ENCODE data around the gene ABI1. TPM values are rescaled to one million over a fixed set of nuclear protein-coding genes. Genes with fewer than 3 reads are reported as not detected.

The ABI1 gene
- total and polyA plus RNA-seq, 8 donors: 11.7 to 71.0 (median 22.7) TPM

- no peak overlapping the region for H3K4me3 ChIP-seq
- DNase-seq: peak in 1 of 2 donors; percentile 33
- intact Hi-C loops (cut with DNase I; ENCODE audit: low total_unique reads): no loop called here
- H3K36me3 ChIP-seq: peaks cover 4 to 77% (median 47%) of the 10 kb centered on the region in 4 donors
- TF ChIP-seq POLR2A (IDR thresholded peaks at IDR 0.05): no peak
- no peak for TF ChIP-seq CTCF (IDR thresholded peaks at IDR 0.05)
- TF ChIP-seq POLR2AphosphoS5 (IDR thresholded peaks at IDR 0.05): no peak
- TF ChIP-seq EP300 (IDR thresholded peaks at IDR 0.05): no peak
- no peaks in the 10 kb centered on the region for H3K27me3 ChIP-seq
- no peak overlapping the region for H3K27ac ChIP-seq
- peaks cover 0 to 14% (median 5%) of the 10 kb centered on the region in 4 donors for H3K4me1 ChIP-seq
- H3K9me3 ChIP-seq: no peaks in the 10 kb centered on the region
- 42 to 70% (median 53%) methylated on average over 1 of the region's 1 CpG for WGBS, 5 donors
Measured at GRCh38 chr10:26737730-26738129, 123.0 kb downstream of the ABI1 start.

- H3K4me3 ChIP-seq: no peak overlapping the region
- no peak for DNase-seq
- H3K36me3 ChIP-seq: peaks cover 4 to 75% (median 41%) of the 10 kb centered on the region in 4 donors
- H3K27me3 ChIP-seq: no peaks in the 10 kb centered on the region
- H3K4me1 ChIP-seq: peaks cover 0 to 14% (median 5%) of the 10 kb centered on the region in 4 donors
- TF ChIP-seq CTCF (IDR thresholded peaks at IDR 0.05): no peak
- no peak for TF ChIP-seq POLR2AphosphoS5 (IDR thresholded peaks at IDR 0.05)
- no peak for TF ChIP-seq POLR2A (IDR thresholded peaks at IDR 0.05)
- TF ChIP-seq EP300 (IDR thresholded peaks at IDR 0.05): no peak
- WGBS, 5 donors: 80 to 86% (median 85%) methylated on average over 4 of the region's 4 CpGs
- no peak overlapping the region for H3K27ac ChIP-seq
- intact Hi-C loops (cut with DNase I; ENCODE audit: low total_unique reads): no loop called here
- no peaks in the 10 kb centered on the region for H3K9me3 ChIP-seq
Measured at GRCh38 chr10:26735435-26735834, 125.3 kb downstream of the ABI1 start.

DNA sequence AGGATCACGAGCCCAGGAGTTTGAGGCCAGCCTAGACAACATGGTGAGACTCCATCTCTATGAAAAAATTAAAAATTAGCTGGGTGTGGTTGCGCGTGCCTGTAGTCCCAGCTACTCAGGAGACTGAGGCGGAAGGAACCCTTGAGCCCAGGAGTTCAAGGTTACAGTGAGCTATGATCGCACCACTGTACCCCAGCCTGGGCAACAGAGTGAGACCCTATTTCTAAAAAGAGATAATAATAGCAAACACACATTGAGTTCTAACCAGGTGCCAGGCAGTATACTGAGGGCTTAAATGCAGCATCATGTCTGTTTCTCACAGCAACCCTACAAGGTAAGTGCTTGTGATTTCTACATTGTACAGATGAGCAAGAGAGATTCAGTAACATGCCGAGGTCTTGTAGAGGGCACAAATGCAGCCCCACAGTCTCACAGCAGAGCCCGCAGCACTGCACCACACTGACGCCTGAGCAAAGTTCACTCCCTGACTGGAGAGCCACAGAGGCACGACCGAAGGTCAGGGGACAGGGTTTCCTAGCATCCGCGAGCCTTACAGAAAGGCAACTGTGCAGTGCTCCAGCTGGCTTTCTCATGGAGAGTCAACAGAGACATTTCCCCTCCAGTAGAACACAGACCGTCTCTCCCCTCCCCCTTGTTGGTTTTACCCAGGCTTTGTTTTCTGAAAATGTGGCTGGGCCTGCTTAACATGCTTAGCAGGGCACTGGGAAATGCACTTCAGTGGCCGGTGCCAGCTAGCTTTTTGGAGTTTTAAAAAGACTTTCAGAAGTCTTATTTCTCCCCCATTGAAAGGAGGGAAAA lies 126.8 kb downstream of the ABI1 start:
- intact Hi-C loops (cut with DNase I; ENCODE audit: low total_unique reads): no loop called here
- no peaks in the 10 kb centered on the region for H3K9me3 ChIP-seq
- TF ChIP-seq POLR2A (IDR thresholded peaks at IDR 0.05): no peak
- TF ChIP-seq POLR2AphosphoS5 (IDR thresholded peaks at IDR 0.05): no peak
- TF ChIP-seq EP300 (IDR thresholded peaks at IDR 0.05): no peak
- TF ChIP-seq CTCF (IDR thresholded peaks at IDR 0.05): no peak
- H3K36me3 ChIP-seq: peaks cover 4 to 68% (median 40%) of the 10 kb centered on the region in 4 donors
- WGBS, 5 donors: 51 to 73% (median 57%) methylated on average over 13 to 14 of the region's 14 CpGs
- no peak overlapping the region for H3K4me3 ChIP-seq
- peak overlapping the region in 2 of 5 donors; percentile 10 to 11 for H3K27ac ChIP-seq
- DNase-seq: peak; percentile 43 to 80
- peaks cover 0 to 14% (median 5%) of the 10 kb centered on the region in 4 donors for H3K4me1 ChIP-seq
- H3K27me3 ChIP-seq: no peaks in the 10 kb centered on the region

DNA sequence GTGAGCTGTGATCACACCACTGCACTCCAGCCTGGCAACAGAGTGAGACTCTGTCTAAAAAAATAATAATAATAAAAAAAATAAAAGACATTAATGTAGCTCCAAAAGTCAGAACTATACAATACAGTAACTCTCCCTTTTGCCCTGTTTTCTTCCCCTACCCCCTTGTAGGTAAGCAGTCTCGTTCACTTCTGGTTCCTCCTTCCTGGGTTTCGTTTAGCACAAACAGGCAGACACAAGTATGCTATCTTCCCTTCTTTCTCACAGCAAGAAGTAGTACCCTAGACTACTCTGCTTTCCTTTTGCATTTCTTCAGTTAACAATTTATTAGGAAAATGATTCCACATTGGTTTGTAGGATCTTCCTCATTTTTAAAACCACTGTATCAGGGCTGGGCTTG lies 130.2 kb downstream of the ABI1 start:
- Histone ChIP-seq H3K4me1 (peaks cover 0 to 6% (median 4%) of the 10 kb centered on the region in 4 donors), H3K27ac (no peak overlapping the region), H3K4me3 (no peak overlapping the region), H3K36me3 (peaks cover 2 to 75% (median 44%) of the 10 kb centered on the region in 4 donors), H3K9me3 (no peaks in the 10 kb centered on the region), H3K27me3 (no peaks in the 10 kb centered on the region)
- TF ChIP-seq POLR2AphosphoS5 (IDR thresholded peaks at IDR 0.05): no peak
- TF ChIP-seq EP300 (IDR thresholded peaks at IDR 0.05): no peak
- TF ChIP-seq POLR2A (IDR thresholded peaks at IDR 0.05): no peak
- TF ChIP-seq CTCF (IDR thresholded peaks at IDR 0.05): no peak
- intact Hi-C loops (cut with DNase I; ENCODE audit: low total_unique reads): no loop called here
- no peak for DNase-seq
- 88 to 98% (median 92%) methylated on average over 2 of the region's 2 CpGs for WGBS, 5 donors
